Activated CD4-positive, alpha-beta memory T cell treated with anti-CD3 and anti-CD28 coated beads, Interleukin-2, amount 10 ng/mL, durations not matched to agents 7 days and 5 days (primary cell): ENCODE results near the gene STARD3. TPM values are rescaled to one million over a fixed set of nuclear protein-coding genes. Genes with fewer than 3 reads are reported as not detected.
"Not testable (repeated sequence)": the region's sequence is repeated elsewhere in the genome, so short reads cannot be mapped to it uniquely, and the experiment has no call there.

Experiments
- CTCF ChIA-PET: fragments of 350-600 bp; sonication (Branson Sonifier 250); formaldehyde crosslinking; loops from one replicate; lab custom pipeline; 2021; ENCODE audit warnings: antibody characterized with exemption, inconsistent platforms; lab: Charles Lee
- POLR2A ChIA-PET: fragments of 350-600 bp; sonication (Branson Sonifier 250); formaldehyde crosslinking; loops from one replicate; lab custom pipeline; 2021; ENCODE audit warnings: antibody characterized with exemption; lab: Charles Lee
- DNase-seq: peaks from one replicate; pipeline ENCODE4 v3.0.0-alpha.2; 2020
- H3K27ac Mint-ChIP-seq: one replicate; pipeline ENCODE4 v1.8.0; 2021; ENCODE audit warnings: mild to moderate bottlenecking, mixed read lengths
- H3K27me3 Mint-ChIP-seq: one replicate; pipeline ENCODE4 v1.8.0; 2021; ENCODE audit warnings: mixed read lengths
- H3K36me3 Mint-ChIP-seq: one replicate; pipeline ENCODE4 v1.8.0; 2021; ENCODE audit warnings: low read depth, mixed read lengths
- H3K4me1 Mint-ChIP-seq: one replicate; pipeline ENCODE4 v1.8.0; 2021; ENCODE audit warnings: mixed read lengths
- H3K4me3 Mint-ChIP-seq: one replicate; pipeline ENCODE4 v1.8.0; 2021; ENCODE audit warnings: mild to moderate bottlenecking, mixed read lengths
- H3K9me3 Mint-ChIP-seq: one replicate; pipeline ENCODE4 v1.8.0; 2021; ENCODE audit warnings: mixed read lengths
- total RNA-seq, 2 experiments: library from RNA; stranded (reverse); gene quantifications; one replicate each; pipeline ENCODE4 v1.2.3, GENCODE V29; 2021

Gene STARD3
- total RNA-seq, 2 experiments from 2014 or later = 72.0 to 73.7 TPM

- no peaks in the 10 kb centered on the region for H3K9me3 Mint-ChIP-seq
- no peaks in the 10 kb centered on the region for H3K27me3 Mint-ChIP-seq
- H3K4me1 Mint-ChIP-seq = peaks cover 28% of the 10 kb centered on the region
- DNase-seq = peak; percentile 85
- CTCF ChIA-PET = interaction anchor here (0.6 to 1.8 kb wide), 9 partner anchors 9 to 105 kb away, joined by 3 to 8 read pairs (median 5); partner anchors contain the start of gene PNMT
- POLR2A ChIA-PET = interaction anchor here (0.6 to 4.1 kb wide), 25 partner anchors 9 to 293 kb away, joined by 3 to 71 read pairs (median 4); partner anchors contain the start of genes ERBB2, MED1, MIEN1 and PSMD3
- H3K4me3 Mint-ChIP-seq = peak within 1 kb of the TSS; percentile 95
- peak within 1 kb of the TSS; percentile 94 for H3K27ac Mint-ChIP-seq
- peaks cover 22% of the 10 kb centered on the region for H3K36me3 Mint-ChIP-seq
Measured at GRCh38 chr17:39687546-39688474, 50.9 kb downstream of the STARD3 start, which contains the start of gene PGAP3. TSS of gene PGAP3 (minus strand) at chr17:39688057. CDS start at chr17:39688014, 43 bp downstream.

- Mint-ChIP-seq H3K27me3 (no peaks in the 10 kb centered on the region), H3K4me3 (peak overlapping the region; percentile 95), H3K36me3 (peaks cover 16% of the 10 kb centered on the region), H3K9me3 (no peaks in the 10 kb centered on the region), H3K27ac (peak overlapping the region; percentile 94), H3K4me1 (peaks cover 25% of the 10 kb centered on the region)
- ChIA-PET POLR2A (interaction anchor here (0.6 to 4.1 kb wide), 16 partner anchors 8 to 292 kb away, joined by 3 to 71 read pairs (median 4); partner anchors contain the start of genes MED1, MIEN1, PSMD3 and STARD3), CTCF (interaction anchor here (0.7 to 1.8 kb wide), 7 partner anchors 10 to 104 kb away, joined by 3 to 8 read pairs (median 5); partner anchors contain the start of gene PNMT)
- DNase-seq = no peak
Measured at GRCh38 chr17:39688475-39688835, 51.5 kb downstream of the STARD3 start.

- ChIA-PET POLR2A (interaction anchor here (0.6 to 4.1 kb wide), 8 partner anchors 8 to 291 kb away, joined by 3 to 71 read pairs (median 7); partner anchors contain the start of genes MIEN1 and PSMD3), CTCF (interaction anchor here (0.7 to 1.7 kb wide), 2 partner anchors 20 to 42 kb away, joined by 5 to 8 read pairs; partner anchors contain the start of gene PNMT)
- no peaks in the 10 kb centered on the region for H3K9me3 Mint-ChIP-seq
- no peaks in the 10 kb centered on the region for H3K27me3 Mint-ChIP-seq
- peak overlapping the region; percentile 95 for H3K4me3 Mint-ChIP-seq
- peaks cover 25% of the 10 kb centered on the region for H3K4me1 Mint-ChIP-seq
- H3K27ac Mint-ChIP-seq = peak overlapping the region; percentile 59
- H3K36me3 Mint-ChIP-seq = peaks cover 15% of the 10 kb centered on the region
- no peak for DNase-seq
Measured at GRCh38 chr17:39688945-39689344, 52.0 kb downstream of the STARD3 start.

DNA sequence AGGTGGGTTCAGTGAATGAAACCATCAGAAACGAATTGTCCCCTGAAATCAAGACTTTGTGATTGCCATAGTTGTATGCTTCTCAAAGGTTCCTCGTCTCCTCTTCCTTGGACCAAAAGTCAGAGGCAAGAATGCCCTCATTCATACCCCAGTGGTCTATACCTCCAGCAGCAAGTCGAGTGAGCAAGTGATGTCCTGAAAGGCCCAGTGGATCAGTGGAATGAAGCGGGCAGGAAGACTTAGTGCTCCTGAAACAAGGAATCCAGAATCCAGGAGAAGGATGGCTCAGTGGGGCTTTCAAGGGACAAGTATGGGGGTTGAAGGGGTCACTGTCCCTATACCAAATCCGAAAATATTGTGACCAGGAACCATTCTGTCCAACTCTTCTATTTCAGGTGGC is 57.6 kb downstream of the STARD3 start:
- POLR2A ChIA-PET = no interaction called here
- CTCF ChIA-PET = interaction anchor here (1.5 to 2.0 kb wide), 2 partner anchors 41 to 73 kb away, joined by 4 read pairs; no protein-coding TSS in a partner anchor
- DNase-seq = no peak
- Mint-ChIP-seq H3K27ac (no peak overlapping the region), H3K4me1 (peaks cover 1% of the 10 kb centered on the region), H3K36me3 (peaks cover under 1% of the 10 kb centered on the region), H3K9me3 (no peaks in the 10 kb centered on the region), H3K27me3 (peaks cover 14% of the 10 kb centered on the region), H3K4me3 (no peak overlapping the region)

DNA sequence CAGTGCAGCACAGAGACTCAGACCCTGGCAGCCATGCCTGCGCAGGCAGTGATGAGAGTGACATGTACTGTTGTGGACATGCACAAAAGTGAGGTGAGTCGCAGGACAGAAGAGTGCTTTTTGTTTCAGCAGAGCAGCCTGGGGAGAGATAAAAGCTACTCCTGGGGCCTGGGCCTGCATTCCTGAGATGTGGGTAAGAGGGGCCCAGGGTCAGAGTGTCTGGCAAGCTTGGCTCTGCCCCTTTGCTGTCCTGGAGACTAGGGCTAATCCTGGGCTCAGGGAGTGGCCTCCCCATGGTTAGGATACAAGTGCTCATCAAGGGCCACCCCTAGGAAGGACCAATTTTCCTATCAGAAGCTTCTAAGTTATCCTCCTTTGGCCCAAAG is 58.1 kb downstream of the STARD3 start:
- Mint-ChIP-seq H3K27me3 (peaks cover 17% of the 10 kb centered on the region), H3K4me1 (peaks cover 4% of the 10 kb centered on the region), H3K4me3 (no peak overlapping the region), H3K36me3 (peaks cover 2% of the 10 kb centered on the region), H3K27ac (no peak overlapping the region), H3K9me3 (no peaks in the 10 kb centered on the region)
- CTCF ChIA-PET = interaction anchor here (1.5 to 2.0 kb wide), 3 partner anchors 35 to 73 kb away, joined by 3 to 4 read pairs (median 4); partner anchors contain the start of gene MIEN1
- DNase-seq = no peak
- POLR2A ChIA-PET = no interaction called here

DNA sequence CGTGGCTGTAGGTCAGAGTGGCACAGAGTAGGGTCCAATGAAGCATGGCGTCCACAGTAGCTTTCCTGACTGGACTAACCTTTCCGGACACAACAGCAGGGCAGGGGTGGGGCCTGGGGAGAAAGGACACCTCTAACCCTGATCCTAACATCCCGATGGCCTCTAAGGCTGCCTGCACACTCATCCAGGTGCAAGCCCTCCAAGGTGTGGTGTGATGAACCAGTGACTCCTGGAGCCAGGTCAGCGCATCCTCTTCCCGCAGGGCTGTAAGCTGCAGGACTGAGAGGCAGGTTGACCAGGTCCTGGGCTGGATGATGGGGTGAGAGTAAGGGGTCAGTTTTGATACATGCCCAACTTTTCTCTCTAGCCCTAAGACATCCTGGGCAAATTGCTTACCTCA is 59.8 kb downstream of the STARD3 start:
- CTCF ChIA-PET = interaction anchor here (1.7 kb wide), 1 partner anchor 33 kb away, joined by 3 read pairs; the partner anchor contains the start of gene MIEN1
- Mint-ChIP-seq H3K9me3 (no peaks in the 10 kb centered on the region), H3K36me3 (peaks cover 2% of the 10 kb centered on the region), H3K4me1 (peaks cover 7% of the 10 kb centered on the region), H3K27me3 (peaks cover 32% of the 10 kb centered on the region), H3K4me3 (no peak overlapping the region), H3K27ac (no peak overlapping the region)
- no peak for DNase-seq
- POLR2A ChIA-PET = interaction anchor here (1.7 kb wide), 1 partner anchor 8 kb away, joined by 8 read pairs; the partner anchor contains the start of gene PGAP3

GRCh38 chr17:39697961-39698360 is 61.0 kb downstream of the STARD3 start:
- DNase-seq = no peak
- Mint-ChIP-seq H3K27ac (no peak overlapping the region), H3K9me3 (no peaks in the 10 kb centered on the region), H3K27me3 (peaks cover 42% of the 10 kb centered on the region), H3K4me3 (no peak overlapping the region), H3K36me3 (peaks cover 2% of the 10 kb centered on the region), H3K4me1 (peaks cover 7% of the 10 kb centered on the region)
- CTCF ChIA-PET = no interaction called here
- POLR2A ChIA-PET = no interaction called here

GRCh38 chr17:39699157-39699817 is 62.3 kb downstream of the STARD3 start:
- H3K4me1 Mint-ChIP-seq, H3K27ac Mint-ChIP-seq, H3K4me3 Mint-ChIP-seq, H3K36me3 Mint-ChIP-seq, CTCF ChIA-PET, H3K9me3 Mint-ChIP-seq, DNase-seq: not testable (repeated sequence)
- H3K27me3 Mint-ChIP-seq = peaks cover 44% of the 10 kb centered on the region
- POLR2A ChIA-PET = interaction anchor here (1.1 to 2.1 kb wide), 2 partner anchors 12 to 30 kb away, joined by 4 to 6 read pairs; partner anchors contain the start of genes MIEN1 and PGAP3

DNA sequence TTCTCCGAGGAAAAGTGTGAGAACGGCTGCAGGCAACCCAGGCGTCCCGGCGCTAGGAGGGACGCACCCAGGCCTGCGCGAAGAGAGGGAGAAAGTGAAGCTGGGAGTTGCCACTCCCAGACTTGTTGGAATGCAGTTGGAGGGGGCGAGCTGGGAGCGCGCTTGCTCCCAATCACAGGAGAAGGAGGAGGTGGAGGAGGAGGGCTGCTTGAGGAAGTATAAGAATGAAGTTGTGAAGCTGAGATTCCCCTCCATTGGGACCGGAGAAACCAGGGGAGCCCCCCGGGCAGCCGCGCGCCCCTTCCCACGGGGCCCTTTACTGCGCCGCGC is 62.8 kb downstream of the STARD3 start, which contains the start of gene ERBB2:
Gene ERBB2, plus strand, starts transcription at position 247 of the 330 bp plus-strand sequence. CDS start 175 bp downstream, outside the sequence.
- no peak within 1 kb of the TSS for H3K4me3 Mint-ChIP-seq
- H3K36me3 Mint-ChIP-seq = peaks cover 2% of the 10 kb centered on the region
- H3K27ac Mint-ChIP-seq = no peak within 1 kb of the TSS
- peaks cover 9% of the 10 kb centered on the region for H3K4me1 Mint-ChIP-seq
- DNase-seq = no peak
- POLR2A ChIA-PET = interaction anchor here (1.3 to 2.1 kb wide), 2 partner anchors 12 to 30 kb away, joined by 4 to 6 read pairs; partner anchors contain the start of genes MIEN1 and PGAP3
- no peaks in the 10 kb centered on the region for H3K9me3 Mint-ChIP-seq
- CTCF ChIA-PET = interaction anchor here (2.4 kb wide), 1 partner anchor 78 kb away, joined by 11 read pairs; no protein-coding TSS in a partner anchor
- peaks cover 44% of the 10 kb centered on the region for H3K27me3 Mint-ChIP-seq

DNA sequence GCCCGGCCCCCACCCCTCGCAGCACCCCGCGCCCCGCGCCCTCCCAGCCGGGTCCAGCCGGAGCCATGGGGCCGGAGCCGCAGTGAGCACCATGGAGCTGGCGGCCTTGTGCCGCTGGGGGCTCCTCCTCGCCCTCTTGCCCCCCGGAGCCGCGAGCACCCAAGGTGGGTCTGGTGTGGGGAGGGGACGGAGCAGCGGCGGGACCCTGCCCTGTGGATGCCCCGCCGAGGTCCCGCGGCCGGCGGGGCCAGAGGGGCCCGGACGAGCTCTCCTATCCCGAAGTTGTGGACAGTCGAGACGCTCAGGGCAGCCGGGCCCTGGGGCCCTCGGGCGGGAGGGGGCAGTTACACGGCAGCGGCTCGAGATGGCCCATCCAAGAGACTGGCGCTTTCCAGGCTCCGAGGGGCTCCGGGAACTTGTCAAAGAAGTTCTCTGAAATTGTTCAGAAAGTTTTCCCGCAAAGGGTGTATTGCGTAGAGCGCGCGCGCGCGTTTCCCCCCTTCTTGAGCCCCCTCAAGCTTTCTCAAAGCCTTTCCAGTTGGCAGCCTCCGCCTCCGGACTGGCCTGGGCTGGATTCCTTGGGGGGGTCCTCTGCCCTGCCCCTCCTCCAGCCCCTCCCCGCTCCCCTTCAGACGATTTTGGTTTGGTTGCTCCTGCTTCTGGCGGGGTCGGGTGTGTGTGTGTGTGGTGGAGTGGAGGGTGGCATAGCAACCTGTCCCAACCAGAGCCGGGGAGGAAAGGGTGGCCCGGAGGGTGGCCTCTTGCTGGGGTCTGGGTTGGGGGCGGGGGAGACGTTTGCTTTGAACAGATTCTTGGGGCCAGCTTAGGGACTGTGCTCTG is 63.4 kb downstream of the STARD3 start:
- no peak for DNase-seq
- no peak overlapping the region for H3K27ac Mint-ChIP-seq
- H3K27me3 Mint-ChIP-seq = peaks cover 44% of the 10 kb centered on the region
- peaks cover 9% of the 10 kb centered on the region for H3K4me1 Mint-ChIP-seq
- ChIA-PET CTCF (interaction anchor here (1.5 to 2.4 kb wide), 2 partner anchors 47 to 79 kb away, joined by 4 to 11 read pairs; no protein-coding TSS in a partner anchor), POLR2A (interaction anchor here (1.3 to 2.1 kb wide), 2 partner anchors 13 to 29 kb away, joined by 4 to 6 read pairs; partner anchors contain the start of genes MIEN1 and PGAP3)
- no peak overlapping the region for H3K4me3 Mint-ChIP-seq
- H3K9me3 Mint-ChIP-seq = no peaks in the 10 kb centered on the region
- peaks cover 2% of the 10 kb centered on the region for H3K36me3 Mint-ChIP-seq

- Mint-ChIP-seq H3K36me3 (peaks cover 2% of the 10 kb centered on the region), H3K27ac (no peak overlapping the region), H3K4me3 (no peak overlapping the region), H3K4me1 (peaks cover 9% of the 10 kb centered on the region), H3K9me3 (no peaks in the 10 kb centered on the region), H3K27me3 (peaks cover 44% of the 10 kb centered on the region)
- ChIA-PET CTCF (interaction anchor here (1.5 to 2.4 kb wide), 2 partner anchors 47 to 80 kb away, joined by 4 to 11 read pairs; no protein-coding TSS in a partner anchor), POLR2A (interaction anchor here (1.2 to 1.3 kb wide), 2 partner anchors 14 kb away, joined by 4 read pairs; partner anchors contain the start of gene PGAP3)
- DNase-seq = no peak
Measured at GRCh38 chr17:39701012-39701783, 64.3 kb downstream of the STARD3 start.
